Measurements from ENCODE around the gene PDE4D. TPM values are rescaled to one million over a fixed set of nuclear protein-coding genes. Genes with fewer than 3 reads are reported as not detected.

Gene PDE4D
- total RNA-seq, 2 experiments from 2014 or later: 0.50 to 0.51 TPM

- no peak overlapping the region; the same call in 1 of the 2 replicates for H2AFZ ChIP-seq (ENCODE audit: low read length)
- peaks cover 54% of the 10 kb centered on the region for H3K4me1 ChIP-seq (ENCODE audit: insufficient read depth, low read length, poor library complexity, severe bottlenecking)
- H3K9me3 ChIP-seq (ENCODE audit: low read length): 0 out of 2 replicates have a peak, but pooled peaks cover 7% of the 10 kb centered on the region
- ChIA-PET CTCF (ENCODE audit: unreplicated experiment) (no interaction called here), POLR2A (interaction anchor here (0.6 to 2.4 kb wide), 2 partner anchors 10 to 17 kb away, joined by 3 to 6 read pairs; no protein-coding TSS in a partner anchor)
- H3K36me3 ChIP-seq (ENCODE audit: insufficient read depth, low read length): no peaks in the 10 kb centered on the region
- intact Hi-C loops (cut with micrococcal nuclease; ENCODE audit: unreplicated experiment): no loop called here
- TF ChIP-seq, protein P1, sequence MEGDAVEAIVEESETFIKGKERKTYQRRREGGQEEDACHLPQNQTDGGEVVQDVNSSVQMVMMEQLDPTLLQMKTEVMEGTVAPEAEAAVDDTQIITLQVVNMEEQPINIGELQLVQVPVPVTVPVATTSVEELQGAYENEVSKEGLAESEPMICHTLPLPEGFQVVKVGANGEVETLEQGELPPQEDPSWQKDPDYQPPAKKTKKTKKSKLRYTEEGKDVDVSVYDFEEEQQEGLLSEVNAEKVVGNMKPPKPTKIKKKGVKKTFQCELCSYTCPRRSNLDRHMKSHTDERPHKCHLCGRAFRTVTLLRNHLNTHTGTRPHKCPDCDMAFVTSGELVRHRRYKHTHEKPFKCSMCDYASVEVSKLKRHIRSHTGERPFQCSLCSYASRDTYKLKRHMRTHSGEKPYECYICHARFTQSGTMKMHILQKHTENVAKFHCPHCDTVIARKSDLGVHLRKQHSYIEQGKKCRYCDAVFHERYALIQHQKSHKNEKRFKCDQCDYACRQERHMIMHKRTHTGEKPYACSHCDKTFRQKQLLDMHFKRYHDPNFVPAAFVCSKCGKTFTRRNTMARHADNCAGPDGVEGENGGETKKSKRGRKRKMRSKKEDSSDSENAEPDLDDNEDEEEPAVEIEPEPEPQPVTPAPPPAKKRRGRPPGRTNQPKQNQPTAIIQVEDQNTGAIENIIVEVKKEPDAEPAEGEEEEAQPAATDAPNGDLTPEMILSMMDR (conservative IDR thresholded peaks at IDR 0.05; ENCODE audit: low read length): no peak
- no peak for TF ChIP-seq EZH2phosphoT487 (IDR thresholded peaks at IDR 0.05; ENCODE audit: borderline replicate concordance, low read depth, low read length)
- BruUV-seq (replicated peaks): no TSS peak
- no peaks in the 10 kb centered on the region for H3K79me2 ChIP-seq (ENCODE audit: insufficient read depth, low read depth, low read length)
- no peaks in the 10 kb centered on the region for H3K9me2 ChIP-seq (ENCODE audit: insufficient read depth, low read length)
- no peak overlapping the region for H3K4me2 ChIP-seq (ENCODE audit: low read length)
- no peak for DNase-seq (ENCODE audit: low spot score)
- H3K4me3 ChIP-seq (ENCODE audit: low read depth, low read length, poor library complexity, severe bottlenecking): no peak overlapping the region
- no peak overlapping the region for H3K27ac ChIP-seq (ENCODE audit: low read depth, low read length, poor library complexity, severe bottlenecking)
- no peaks in the 10 kb centered on the region for H4K20me1 ChIP-seq (ENCODE audit: insufficient read depth, low read length)
Measured at GRCh38 chr5:59568161-59568560, 325.4 kb downstream of the PDE4D start.

GRCh38 chr5:59565551-59565950, 328.0 kb downstream of the PDE4D start:
- no peaks in the 10 kb centered on the region for H3K36me3 ChIP-seq (ENCODE audit: insufficient read depth, low read length)
- H3K79me2 ChIP-seq (ENCODE audit: insufficient read depth, low read depth, low read length): no peaks in the 10 kb centered on the region
- H3K27ac ChIP-seq (ENCODE audit: low read depth, low read length, poor library complexity, severe bottlenecking): no peak overlapping the region
- ChIA-PET CTCF (ENCODE audit: unreplicated experiment) (no interaction called here), POLR2A (no interaction called here)
- TF ChIP-seq EZH2phosphoT487 (IDR thresholded peaks at IDR 0.05; ENCODE audit: borderline replicate concordance, low read depth, low read length): no peak
- TF ChIP-seq, protein P1 (conservative IDR thresholded peaks at IDR 0.05; ENCODE audit: low read length): no peak
- intact Hi-C loops (cut with micrococcal nuclease; ENCODE audit: unreplicated experiment): no loop called here
- DNase-seq (ENCODE audit: low spot score): peak; percentile 17
- no peak overlapping the region for H3K4me3 ChIP-seq (ENCODE audit: low read depth, low read length, poor library complexity, severe bottlenecking)
- peaks cover 76% of the 10 kb centered on the region for H3K4me1 ChIP-seq (ENCODE audit: insufficient read depth, low read length, poor library complexity, severe bottlenecking)
- H3K4me2 ChIP-seq (ENCODE audit: low read length): no peak overlapping the region; the same call in 1 of the 2 replicates
- H3K9me2 ChIP-seq (ENCODE audit: insufficient read depth, low read length): no peaks in the 10 kb centered on the region
- no TSS peak for BruUV-seq (replicated peaks)
- no peaks in the 10 kb centered on the region for H4K20me1 ChIP-seq (ENCODE audit: insufficient read depth, low read length)
- 0 out of 2 replicates have a peak, but pooled peaks cover 7% of the 10 kb centered on the region for H3K9me3 ChIP-seq (ENCODE audit: low read length)
- 0 out of 2 replicates have a peak overlapping the region, but pooled peaks have one; percentile 22 for H2AFZ ChIP-seq (ENCODE audit: low read length)

GRCh38 chr5:59564895-59565294, 328.6 kb downstream of the PDE4D start:
- no peak overlapping the region for H3K4me2 ChIP-seq (ENCODE audit: low read length)
- peaks cover 76% of the 10 kb centered on the region for H3K4me1 ChIP-seq (ENCODE audit: insufficient read depth, low read length, poor library complexity, severe bottlenecking)
- CTCF ChIA-PET (ENCODE audit: unreplicated experiment): no interaction called here
- intact Hi-C loops (cut with micrococcal nuclease; ENCODE audit: unreplicated experiment): loop anchor here (5.0 kb wide), 1 partner anchor 232 kb away; no protein-coding TSS in a partner anchor
- no peak overlapping the region for H3K27ac ChIP-seq (ENCODE audit: low read depth, low read length, poor library complexity, severe bottlenecking)
- no peaks in the 10 kb centered on the region for H3K79me2 ChIP-seq (ENCODE audit: insufficient read depth, low read depth, low read length)
- no peaks in the 10 kb centered on the region for H3K9me2 ChIP-seq (ENCODE audit: insufficient read depth, low read length)
- TF ChIP-seq, protein P1 (conservative IDR thresholded peaks at IDR 0.05; ENCODE audit: low read length): no peak
- TF ChIP-seq EZH2phosphoT487 (IDR thresholded peaks at IDR 0.05; ENCODE audit: borderline replicate concordance, low read depth, low read length): no peak
- no peak overlapping the region for H3K4me3 ChIP-seq (ENCODE audit: low read depth, low read length, poor library complexity, severe bottlenecking)
- POLR2A ChIA-PET: interaction anchor here (0.7 kb wide), 2 partner anchors 16 to 1090 kb away, joined by 3 read pairs; no protein-coding TSS in a partner anchor
- no peaks in the 10 kb centered on the region for H4K20me1 ChIP-seq (ENCODE audit: insufficient read depth, low read length)
- no peak overlapping the region for H2AFZ ChIP-seq (ENCODE audit: low read length)
- no peaks in the 10 kb centered on the region for H3K36me3 ChIP-seq (ENCODE audit: insufficient read depth, low read length)
- 0 out of 2 replicates have a peak, but pooled peaks cover 7% of the 10 kb centered on the region for H3K9me3 ChIP-seq (ENCODE audit: low read length)
- no peak for DNase-seq (ENCODE audit: low spot score)
- no TSS peak for BruUV-seq (replicated peaks)
